ENCODE measurements around the gene HRAS. TPM values are rescaled to one million over a fixed set of nuclear protein-coding genes. Genes with fewer than 3 reads are reported as not detected.
A peak's percentile ranks its signal among the peaks of the same experiment; 100 is the strongest.

HRAS gene
- total and polyA plus RNA-seq, 2 of the 13 experiments (the other 11 are each of a cell fraction or from before 2014, with no cell fraction given), result 32.9 to 50.0 TPM

DNA sequence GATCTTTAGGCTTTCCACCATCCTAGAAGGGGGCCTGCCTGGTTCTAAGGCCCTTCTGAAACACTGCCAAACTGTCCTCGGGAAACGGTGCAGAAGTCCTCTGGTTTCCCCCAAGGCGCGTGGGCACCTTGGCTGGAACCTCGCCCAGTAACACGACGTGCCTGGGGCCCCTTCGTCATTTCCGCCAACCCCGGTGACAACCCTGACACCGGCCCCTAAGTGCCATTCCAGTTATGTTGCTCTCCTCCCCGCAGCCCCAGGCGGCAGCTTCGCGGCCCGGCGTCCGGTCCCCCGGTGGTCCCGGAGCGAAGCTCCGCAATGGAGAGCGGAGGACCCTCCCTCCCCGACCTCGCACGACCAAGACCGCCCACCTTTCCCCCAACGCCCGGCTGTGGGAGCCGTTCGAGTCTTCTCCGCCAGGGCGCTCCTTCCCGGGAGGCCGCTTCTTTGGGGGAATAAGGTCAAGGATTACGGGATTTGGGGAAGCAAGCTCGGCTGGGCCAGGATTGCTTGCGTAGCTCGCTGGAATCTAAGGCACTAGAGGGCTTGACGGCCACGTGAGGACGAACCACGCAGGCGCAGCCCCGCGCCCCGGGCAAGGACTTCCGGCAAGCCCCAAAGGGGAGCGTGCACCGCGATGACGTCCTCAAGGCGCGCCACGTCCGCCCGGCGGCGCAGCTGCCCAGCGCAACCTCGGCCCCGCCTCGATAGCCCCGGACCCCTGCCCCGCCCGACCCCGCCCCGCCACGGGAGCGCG, 29.0 kb downstream of the HRAS start (continued):
- TF ChIP-seq, protein P1, sequence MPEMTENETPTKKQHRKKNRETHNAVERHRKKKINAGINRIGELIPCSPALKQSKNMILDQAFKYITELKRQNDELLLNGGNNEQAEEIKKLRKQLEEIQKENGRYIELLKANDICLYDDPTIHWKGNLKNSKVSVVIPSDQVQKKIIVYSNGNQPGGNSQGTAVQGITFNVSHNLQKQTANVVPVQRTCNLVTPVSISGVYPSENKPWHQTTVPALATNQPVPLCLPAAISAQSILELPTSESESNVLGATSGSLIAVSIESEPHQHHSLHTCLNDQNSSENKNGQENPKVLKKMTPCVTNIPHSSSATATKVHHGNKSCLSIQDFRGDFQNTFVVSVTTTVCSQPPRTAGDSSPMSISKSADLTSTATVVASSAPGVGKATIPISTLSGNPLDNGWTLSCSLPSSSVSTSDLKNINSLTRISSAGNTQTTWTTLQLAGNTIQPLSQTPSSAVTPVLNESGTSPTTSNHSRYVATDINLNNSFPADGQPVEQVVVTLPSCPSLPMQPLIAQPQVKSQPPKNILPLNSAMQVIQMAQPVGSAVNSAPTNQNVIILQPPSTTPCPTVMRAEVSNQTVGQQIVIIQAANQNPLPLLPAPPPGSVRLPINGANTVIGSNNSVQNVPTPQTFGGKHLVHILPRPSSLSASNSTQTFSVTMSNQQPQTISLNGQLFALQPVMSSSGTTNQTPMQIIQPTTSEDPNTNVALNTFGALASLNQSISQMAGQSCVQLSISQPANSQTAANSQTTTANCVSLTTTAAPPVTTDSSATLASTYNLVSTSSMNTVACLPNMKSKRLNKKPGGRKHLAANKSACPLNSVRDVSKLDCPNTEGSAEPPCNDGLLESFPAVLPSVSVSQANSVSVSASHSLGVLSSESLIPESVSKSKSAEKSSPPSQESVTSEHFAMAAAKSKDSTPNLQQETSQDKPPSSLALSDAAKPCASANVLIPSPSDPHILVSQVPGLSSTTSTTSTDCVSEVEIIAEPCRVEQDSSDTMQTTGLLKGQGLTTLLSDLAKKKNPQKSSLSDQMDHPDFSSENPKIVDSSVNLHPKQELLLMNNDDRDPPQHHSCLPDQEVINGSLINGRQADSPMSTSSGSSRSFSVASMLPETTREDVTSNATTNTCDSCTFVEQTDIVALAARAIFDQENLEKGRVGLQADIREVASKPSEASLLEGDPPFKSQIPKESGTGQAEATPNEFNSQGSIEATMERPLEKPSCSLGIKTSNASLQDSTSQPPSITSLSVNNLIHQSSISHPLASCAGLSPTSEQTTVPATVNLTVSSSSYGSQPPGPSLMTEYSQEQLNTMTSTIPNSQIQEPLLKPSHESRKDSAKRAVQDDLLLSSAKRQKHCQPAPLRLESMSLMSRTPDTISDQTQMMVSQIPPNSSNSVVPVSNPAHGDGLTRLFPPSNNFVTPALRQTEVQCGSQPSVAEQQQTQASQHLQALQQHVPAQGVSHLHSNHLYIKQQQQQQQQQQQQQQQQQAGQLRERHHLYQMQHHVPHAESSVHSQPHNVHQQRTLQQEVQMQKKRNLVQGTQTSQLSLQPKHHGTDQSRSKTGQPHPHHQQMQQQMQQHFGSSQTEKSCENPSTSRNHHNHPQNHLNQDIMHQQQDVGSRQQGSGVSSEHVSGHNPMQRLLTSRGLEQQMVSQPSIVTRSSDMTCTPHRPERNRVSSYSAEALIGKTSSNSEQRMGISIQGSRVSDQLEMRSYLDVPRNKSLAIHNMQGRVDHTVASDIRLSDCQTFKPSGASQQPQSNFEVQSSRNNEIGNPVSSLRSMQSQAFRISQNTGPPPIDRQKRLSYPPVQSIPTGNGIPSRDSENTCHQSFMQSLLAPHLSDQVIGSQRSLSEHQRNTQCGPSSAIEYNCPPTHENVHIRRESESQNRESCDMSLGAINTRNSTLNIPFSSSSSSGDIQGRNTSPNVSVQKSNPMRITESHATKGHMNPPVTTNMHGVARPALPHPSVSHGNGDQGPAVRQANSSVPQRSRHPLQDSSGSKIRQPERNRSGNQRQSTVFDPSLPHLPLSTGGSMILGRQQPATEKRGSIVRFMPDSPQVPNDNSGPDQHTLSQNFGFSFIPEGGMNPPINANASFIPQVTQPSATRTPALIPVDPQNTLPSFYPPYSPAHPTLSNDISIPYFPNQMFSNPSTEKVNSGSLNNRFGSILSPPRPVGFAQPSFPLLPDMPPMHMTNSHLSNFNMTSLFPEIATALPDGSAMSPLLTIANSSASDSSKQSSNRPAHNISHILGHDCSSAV (CRISPR knock-in tag; IDR thresholded peaks at IDR 0.05; ENCODE audit: borderline replicate concordance), result no peak
- TF ChIP-seq SRSF4 (IDR thresholded peaks at IDR 0.05; ENCODE audit: low read depth, low read length, poor library complexity, severe bottlenecking) (no peak), ZNF34 (CRISPR knock-in tag; IDR thresholded peaks at IDR 0.05; ENCODE audit: borderline replicate concordance) (peak; percentile 29; the same call in 1 of the 2 replicates), ZNF747 (CRISPR knock-in tag; IDR thresholded peaks at IDR 0.05; ENCODE audit: borderline replicate concordance) (peak; percentile 82), MXI1 (IDR thresholded peaks at IDR 0.05; ENCODE audit: borderline replicate concordance, low read depth, low read length) (peak; percentile 93), HIVEP1 (CRISPR knock-in tag; IDR thresholded peaks at IDR 0.05) (peak; percentile 56), ZFP36 (IDR thresholded peaks at IDR 0.05; ENCODE audit: borderline replicate concordance, low read depth, low read length, partially characterized antibody) (no peak), CCAR2 (optimal IDR thresholded peaks at IDR 0.05; ENCODE audit: low read depth, low read length) (no peak), SOX5 (CRISPR knock-in tag; IDR thresholded peaks at IDR 0.05; ENCODE audit: borderline replicate concordance) (no peak; the same call in 1 of the 2 replicates), ARNT2 (CRISPR knock-in tag; IDR thresholded peaks at IDR 0.05; ENCODE audit: low read depth) (peak; percentile 30; the same call in 1 of the 2 replicates), SNAI1 (CRISPR knock-in tag; IDR thresholded peaks at IDR 0.05; ENCODE audit: borderline replicate concordance) (peak; percentile 85; the same call in 1 of the 2 replicates), HDAC6 (IDR thresholded peaks at IDR 0.05; ENCODE audit: low read depth, low read length) (no peak), NR1H2 (CRISPR knock-in tag; IDR thresholded peaks at IDR 0.05; ENCODE audit: borderline replicate concordance, low read depth) (no peak), ZNF557 (CRISPR knock-in tag; IDR thresholded peaks at IDR 0.05) (no peak), ATF7-NPFF (CRISPR knock-in tag; IDR thresholded peaks at IDR 0.05; ENCODE audit: low read depth) (peak; percentile 89), PAX8 (CRISPR knock-in tag; IDR thresholded peaks at IDR 0.05; ENCODE audit: borderline replicate concordance) (peak; percentile 83; the same call in 1 of the 2 replicates), ZNF563 (CRISPR knock-in tag; IDR thresholded peaks at IDR 0.05) (peak; percentile 19; the same call in 1 of the 2 replicates)
- TF ChIP-seq, protein P2, sequence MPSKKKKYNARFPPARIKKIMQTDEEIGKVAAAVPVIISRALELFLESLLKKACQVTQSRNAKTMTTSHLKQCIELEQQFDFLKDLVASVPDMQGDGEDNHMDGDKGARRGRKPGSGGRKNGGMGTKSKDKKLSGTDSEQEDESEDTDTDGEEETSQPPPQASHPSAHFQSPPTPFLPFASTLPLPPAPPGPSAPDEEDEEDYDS (CRISPR knock-in tag; IDR thresholded peaks at IDR 0.05), result no peak
- TF ChIP-seq, protein P3, sequence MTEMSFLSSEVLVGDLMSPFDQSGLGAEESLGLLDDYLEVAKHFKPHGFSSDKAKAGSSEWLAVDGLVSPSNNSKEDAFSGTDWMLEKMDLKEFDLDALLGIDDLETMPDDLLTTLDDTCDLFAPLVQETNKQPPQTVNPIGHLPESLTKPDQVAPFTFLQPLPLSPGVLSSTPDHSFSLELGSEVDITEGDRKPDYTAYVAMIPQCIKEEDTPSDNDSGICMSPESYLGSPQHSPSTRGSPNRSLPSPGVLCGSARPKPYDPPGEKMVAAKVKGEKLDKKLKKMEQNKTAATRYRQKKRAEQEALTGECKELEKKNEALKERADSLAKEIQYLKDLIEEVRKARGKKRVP (CRISPR knock-in tag; IDR thresholded peaks at IDR 0.05), result 0 out of 4 replicates have a peak, but pooled peaks of 1 of the 2 experiments have one; percentile 34
